Smooth muscle cell (in vitro differentiated cells): ENCODE data around the gene GABBR2. TPM values are rescaled to one million over a fixed set of nuclear protein-coding genes. Genes with fewer than 3 reads are reported as not detected.

Source experiments
- DNase-seq: peaks from one replicate; lab custom pipeline; 2025; ENCODE audit not compliant: unreplicated experiment; lab: John Stamatoyannopoulos, UW
- H2AFZ ChIP-seq: fragments of 200-600 bp; sonication (generic); 2 replicates; pipeline ENCODE4 v1.6.0; 2016; ENCODE audit warnings: antibody characterized with exemption, low read depth, mild to moderate bottlenecking
- H3F3A ChIP-seq: fragments of 200-600 bp; sonication (generic); 2 replicates; pipeline ENCODE4 v1.6.0; 2017; ENCODE audit warnings: antibody characterized with exemption, low read depth
- H3K27ac ChIP-seq: fragments of 200-600 bp; sonication (generic); 2 replicates; pipeline ENCODE4 v1.5.1; 2016; ENCODE audit warnings: low read depth, mild to moderate bottlenecking
- H3K27me3 ChIP-seq: fragments of 200-600 bp; sonication (generic); 2 replicates; pipeline ENCODE4 v1.6.1; 2016; ENCODE audit warnings: low read depth, mild to moderate bottlenecking
- H3K36me3 ChIP-seq: fragments of 200-600 bp; sonication (generic); 2 replicates; pipeline ENCODE4 v1.5.1; 2016; ENCODE audit warnings: low read depth
- H3K4me1 ChIP-seq: fragments of 200-600 bp; sonication (generic); 2 replicates; pipeline ENCODE4 v1.5.1; 2016; ENCODE audit warnings: low read depth
- H3K4me2 ChIP-seq: fragments of 200-600 bp; sonication (generic); 2 replicates; pipeline ENCODE4 v1.6.0; 2016; ENCODE audit warnings: mild to moderate bottlenecking
- H3K4me3 ChIP-seq: fragments of 200-600 bp; sonication (generic); 2 replicates; pipeline ENCODE4 v1.5.1; 2016; ENCODE audit warnings: mild to moderate bottlenecking
- H3K79me2 ChIP-seq: fragments of 200-600 bp; sonication (generic); 2 replicates; pipeline ENCODE4 v1.6.0; 2016; ENCODE audit warnings: low read depth, mild to moderate bottlenecking
- H3K9ac ChIP-seq: fragments of 200-600 bp; sonication (generic); 2 replicates; pipeline ENCODE4 v1.6.0; 2016; ENCODE audit warnings: low read depth
- H3K9me3 ChIP-seq: fragments of 200-600 bp; sonication (generic); replicated peaks from 2 replicates; pipeline ENCODE4 v1.5.1; 2016; ENCODE audit warnings: low read depth
- H4K20me1 ChIP-seq: fragments of 200-600 bp; sonication (generic); 2 replicates; pipeline ENCODE4 v1.6.0; 2016; ENCODE audit warnings: low read depth
- WGBS: methylation state at CpG from one replicate; pipeline ENCODE4 v1.1.7; 2016; ENCODE audit warnings: low lambda C conversion rate; 5-methylcytosine and 5-hydroxymethylcytosine counted together
- polyA plus RNA-seq: library from polyadenylated mRNA; unstranded; fragments of >200 nt; fragmentation: Nextera tagmentation; extraction: Ambion mirVana; gene quantifications from 2 replicates; pipeline ENCODE4 v1.2.1, GENCODE V29; 2016
- total RNA-seq: library from RNA; depleted of rRNA; stranded (reverse); fragments of >200 nt; gene quantifications from 2 replicates; pipeline ENCODE4 v1.2.3, GENCODE V29; 2014
- TF ChIP-seq, protein P1 (sequence below): fragments of 200-600 bp; sonication (generic); IDR thresholded peaks from 2 replicates; pipeline ENCODE4 v1.5.1; 2017; ENCODE audit warnings: borderline replicate concordance, mild to moderate bottlenecking, antibody characterized with exemption; ENCODE audit not compliant: insufficient read depth, poor library complexity, severe bottlenecking

GABBR2 gene
- total and polyA plus RNA-seq, 2 experiments from 2014 or later = 0.25 TPM; not detected in 1

DNA sequence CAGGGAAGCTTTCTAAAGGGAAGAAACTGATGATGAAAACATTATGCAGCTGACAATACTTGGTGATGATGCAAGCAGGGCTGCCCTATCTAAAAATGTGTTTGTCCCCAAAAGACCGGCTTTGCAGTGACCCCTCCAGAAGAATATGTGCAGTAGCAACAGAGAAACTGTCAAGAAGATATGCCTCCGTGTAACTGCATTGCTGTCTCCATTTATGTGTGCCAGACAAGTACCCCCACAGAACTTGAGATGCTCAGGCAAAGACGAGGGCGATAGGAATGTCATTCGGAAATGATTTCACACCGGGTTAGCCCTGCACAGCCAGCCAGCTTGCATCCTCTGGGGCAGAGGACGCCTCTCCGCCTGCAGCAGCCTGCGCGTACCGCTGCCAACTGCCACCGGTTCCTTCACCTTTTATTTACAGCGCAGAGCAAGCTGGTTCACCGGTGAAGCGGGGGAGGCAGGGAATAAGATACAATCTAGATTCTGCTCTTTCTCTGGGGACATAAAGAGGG is 2.0 kb downstream of the GABBR2 start:
- Histone ChIP-seq H3K79me2 (no peaks in the 10 kb centered on the region), H3K27me3 (peaks cover 90% of the 10 kb centered on the region), H3K4me3 (peak overlapping the region; percentile 33), H2AFZ (no peak overlapping the region), H4K20me1 (no peaks in the 10 kb centered on the region), H3K27ac (no peak overlapping the region), H3F3A (no peaks in the 10 kb centered on the region), H3K4me2 (peak overlapping the region; percentile 75), H3K36me3 (no peaks in the 10 kb centered on the region), H3K9me3 (no peaks in the 10 kb centered on the region), H3K4me1 (no peaks in the 10 kb centered on the region), H3K9ac (no peak overlapping the region)
- TF ChIP-seq, protein P1, sequence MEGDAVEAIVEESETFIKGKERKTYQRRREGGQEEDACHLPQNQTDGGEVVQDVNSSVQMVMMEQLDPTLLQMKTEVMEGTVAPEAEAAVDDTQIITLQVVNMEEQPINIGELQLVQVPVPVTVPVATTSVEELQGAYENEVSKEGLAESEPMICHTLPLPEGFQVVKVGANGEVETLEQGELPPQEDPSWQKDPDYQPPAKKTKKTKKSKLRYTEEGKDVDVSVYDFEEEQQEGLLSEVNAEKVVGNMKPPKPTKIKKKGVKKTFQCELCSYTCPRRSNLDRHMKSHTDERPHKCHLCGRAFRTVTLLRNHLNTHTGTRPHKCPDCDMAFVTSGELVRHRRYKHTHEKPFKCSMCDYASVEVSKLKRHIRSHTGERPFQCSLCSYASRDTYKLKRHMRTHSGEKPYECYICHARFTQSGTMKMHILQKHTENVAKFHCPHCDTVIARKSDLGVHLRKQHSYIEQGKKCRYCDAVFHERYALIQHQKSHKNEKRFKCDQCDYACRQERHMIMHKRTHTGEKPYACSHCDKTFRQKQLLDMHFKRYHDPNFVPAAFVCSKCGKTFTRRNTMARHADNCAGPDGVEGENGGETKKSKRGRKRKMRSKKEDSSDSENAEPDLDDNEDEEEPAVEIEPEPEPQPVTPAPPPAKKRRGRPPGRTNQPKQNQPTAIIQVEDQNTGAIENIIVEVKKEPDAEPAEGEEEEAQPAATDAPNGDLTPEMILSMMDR = no peak
- DNase-seq = no peak
- 17% methylated on average over 15 of the region's 15 CpGs for WGBS

- H3K4me2 ChIP-seq = no peak overlapping the region
- no peaks in the 10 kb centered on the region for H3K9me3 ChIP-seq
- no peaks in the 10 kb centered on the region for H3F3A ChIP-seq
- H3K9ac ChIP-seq = no peak overlapping the region
- WGBS = 87% methylated on average over 2 of the region's 2 CpGs
- H3K79me2 ChIP-seq = no peaks in the 10 kb centered on the region
- H2AFZ ChIP-seq = no peak overlapping the region
- TF ChIP-seq, protein P1 = no peak
- H3K4me1 ChIP-seq = no peaks in the 10 kb centered on the region
- H3K36me3 ChIP-seq = no peaks in the 10 kb centered on the region
- H3K4me3 ChIP-seq = no peak overlapping the region
- H3K27me3 ChIP-seq = peaks cover 73% of the 10 kb centered on the region
- no peak overlapping the region for H3K27ac ChIP-seq
- H4K20me1 ChIP-seq = no peaks in the 10 kb centered on the region
- no peak for DNase-seq
Measured at GRCh38 chr9:98702835-98703380, 5.8 kb downstream of the GABBR2 start.

DNA sequence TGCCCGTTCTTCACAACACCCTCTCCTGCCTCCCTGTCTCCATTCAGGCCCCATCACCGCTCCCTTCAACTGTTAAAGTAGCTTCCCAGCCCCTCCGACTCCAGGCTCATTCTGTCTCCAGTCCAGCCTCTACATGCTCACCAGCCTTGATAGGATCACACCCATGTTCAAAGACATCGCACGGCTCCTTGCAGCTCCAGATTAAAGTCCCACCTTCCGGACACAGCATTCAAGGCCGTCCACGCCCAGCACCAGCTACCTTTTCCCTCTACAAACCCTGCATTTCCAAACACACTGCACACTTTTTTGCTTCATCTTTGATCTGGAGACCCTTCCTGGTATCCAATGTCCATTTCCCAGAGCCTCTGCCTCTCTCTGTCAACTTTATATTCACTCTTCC is 6.4 kb downstream of the GABBR2 start:
- no peak for DNase-seq
- TF ChIP-seq, protein P1 = no peak
- Histone ChIP-seq H3K9me3 (no peaks in the 10 kb centered on the region), H3K36me3 (no peaks in the 10 kb centered on the region), H3K27me3 (peaks cover 68% of the 10 kb centered on the region), H3K79me2 (no peaks in the 10 kb centered on the region), H3K27ac (no peak overlapping the region), H2AFZ (no peak overlapping the region), H4K20me1 (no peaks in the 10 kb centered on the region), H3F3A (no peaks in the 10 kb centered on the region), H3K4me2 (no peak overlapping the region), H3K9ac (no peak overlapping the region), H3K4me1 (no peaks in the 10 kb centered on the region), H3K4me3 (no peak overlapping the region)
- 88% methylated on average over 8 of the region's 8 CpGs for WGBS

- Histone ChIP-seq H3K4me3 (no peak overlapping the region), H2AFZ (no peak overlapping the region), H3K4me2 (no peak overlapping the region), H4K20me1 (no peaks in the 10 kb centered on the region), H3F3A (no peaks in the 10 kb centered on the region), H3K4me1 (no peaks in the 10 kb centered on the region), H3K9me3 (no peaks in the 10 kb centered on the region), H3K27me3 (peaks cover 60% of the 10 kb centered on the region), H3K36me3 (no peaks in the 10 kb centered on the region), H3K9ac (no peak overlapping the region), H3K79me2 (no peaks in the 10 kb centered on the region), H3K27ac (no peak overlapping the region)
- TF ChIP-seq, protein P1 = no peak
- no peak for DNase-seq
- WGBS = 85% methylated on average over 7 of the region's 7 CpGs
Measured at GRCh38 chr9:98701576-98701975, 7.2 kb downstream of the GABBR2 start.
